GM12878 (cell line): ENCODE data around the gene UBB. TPM values are rescaled to one million over a fixed set of nuclear protein-coding genes. Genes with fewer than 3 reads are reported as not detected.

Experiments
- BACH1 ChIP-seq: fragments of 450-650 bp; IDR thresholded peaks from 2 replicates; pipeline ENCODE4 v1.6.1; 2017; ENCODE audit warnings: mild to moderate bottlenecking, borderline replicate concordance
- CHD2 ChIP-seq: IDR thresholded peaks from 2 replicates; pipeline ENCODE4 v1.6.1; 2011; ENCODE audit warnings: low read depth, low read length, improper control_type of control experiment, borderline replicate concordance
- DPF2 ChIP-seq: fragments of 450-650 bp; IDR thresholded peaks from 2 replicates; pipeline ENCODE4 v1.6.1; 2017; ENCODE audit warnings: mild to moderate bottlenecking
- EED ChIP-seq: sonication (generic); IDR thresholded peaks from 2 replicates; pipeline ENCODE4 v1.6.1; 2016; ENCODE audit warnings: antibody characterized with exemption, low read depth
- EGR1 ChIP-seq, 2 experiments: IDR thresholded peaks; 1 replicate in 1 of 2; 2 replicates in 1 of 2; pipeline ENCODE4 v1.6.1; 2011 to 2012; ENCODE audit warnings: low read depth in 2 of 2, low read length in 2 of 2, borderline replicate concordance in 1 of 2, mild to moderate bottlenecking in 1 of 2, moderate library complexity in 1 of 2
- GATAD2B ChIP-seq: fragments of 450-650 bp; conservative IDR thresholded peaks from 2 replicates; pipeline ENCODE4 v1.6.1; 2017; ENCODE audit warnings: low read depth, mild to moderate bottlenecking, moderate library complexity
- IKZF1 ChIP-seq: fragments of 450-650 bp; conservative IDR thresholded peaks from 2 replicates; pipeline ENCODE4 v1.6.1; 2017; ENCODE audit warnings: antibody characterized with exemption, mild to moderate bottlenecking
- IKZF2 ChIP-seq, 2 experiments: fragments of 450-650 bp; IDR thresholded peaks; 2 replicates each; pipeline ENCODE4 v1.6.1; 2017; ENCODE audit warnings: mild to moderate bottlenecking in 2 of 2, moderate library complexity in 2 of 2
- LARP7 ChIP-seq: fragments of 450-650 bp; IDR thresholded peaks from 2 replicates; pipeline ENCODE4 v1.6.1; 2017; ENCODE audit warnings: mild to moderate bottlenecking
- MEF2B ChIP-seq: fragments of 450-650 bp; IDR thresholded peaks from 2 replicates; pipeline ENCODE4 v1.6.1; 2018; ENCODE audit warnings: mild to moderate bottlenecking, moderate library complexity; ENCODE audit not compliant: partially characterized antibody, poor library complexity, severe bottlenecking
- MXI1 ChIP-seq: fragments of 150-350 bp; IDR thresholded peaks from 2 replicates; pipeline ENCODE4 v1.6.1; 2011; ENCODE audit warnings: low read depth, mild to moderate bottlenecking, inconsistent platforms, low read length, improper control_type of control experiment
- NBN ChIP-seq: fragments of 450-650 bp; IDR thresholded peaks from 2 replicates; pipeline ENCODE4 v1.6.1; 2016
- POLR2A ChIP-seq: IDR thresholded peaks from 2 replicates; pipeline ENCODE4 v1.6.1; 2011; ENCODE audit warnings: low read depth, mild to moderate bottlenecking, low read length
- RAD51 ChIP-seq: fragments of 450-650 bp; IDR thresholded peaks from 2 replicates; pipeline ENCODE4 v1.6.1; 2016; ENCODE audit warnings: moderate library complexity, mild to moderate bottlenecking, inconsistent platforms
- SMARCA5 ChIP-seq: fragments of 450-650 bp; IDR thresholded peaks from 2 replicates; pipeline ENCODE4 v1.6.1; 2017; ENCODE audit warnings: mild to moderate bottlenecking
- SUZ12 ChIP-seq: fragments of 200-600 bp; sonication (generic); IDR thresholded peaks from one replicate; pipeline ENCODE4 v1.6.1; 2018; ENCODE audit warnings: antibody characterized with exemption, mild to moderate bottlenecking; ENCODE audit not compliant: unreplicated experiment
- TCF7 ChIP-seq: IDR thresholded peaks from 2 replicates; pipeline ENCODE4 v1.6.1; 2014; ENCODE audit warnings: antibody characterized with exemption, borderline replicate concordance
- ZBTB40 ChIP-seq: fragments of 450-650 bp; IDR thresholded peaks from 2 replicates; pipeline ENCODE4 v1.6.1; 2016; ENCODE audit warnings: mild to moderate bottlenecking, moderate library complexity, borderline replicate concordance
- polyA plus RNA-seq, 11 experiments: library from polyadenylated mRNA; depleted of rRNA in 4 of 11; unstranded in 6 of 11; stranded (reverse) in 5 of 11; fragments of >200 nt; fragmentation: Nextera tagmentation in 4 of 11; fragmentation: Illumina TruSeq in 1 of 11; extraction: Ambion mirVana in 4 of 11; extraction: Trizol in 1 of 11; gene quantifications; 1 replicate in 1 of 11; 2 replicates in 10 of 11; pipeline versions ENCODE4 v1.2.1 to v1.2.3, GENCODE V29; 2011 to 2016; ENCODE audit warnings: inconsistent platforms in 2 of 11, missing spikeins in 2 of 11, low read depth in 1 of 11
- total RNA-seq, 4 experiments: library from RNA; depleted of rRNA in 3 of 4; stranded (reverse); fragments of >200 nt in 3 of 4; fragmentation: Illumina TruSeq in 1 of 4; extraction: Trizol in 1 of 4; gene quantifications; 2 replicates each; pipeline versions ENCODE4 v1.2.1 to v1.2.3, GENCODE V29; 2013 to 2021
- TF ChIP-seq, protein P1 (sequence below): fragments of 450-650 bp; IDR thresholded peaks from 2 replicates; pipeline ENCODE4 v1.6.1; 2017; ENCODE audit warnings: low read depth, mild to moderate bottlenecking, moderate library complexity
- TF ChIP-seq, protein P2 (sequence below): fragments of 450-650 bp; IDR thresholded peaks from 2 replicates; pipeline ENCODE4 v1.6.1; 2017; ENCODE audit warnings: mild to moderate bottlenecking, moderate library complexity

Gene UBB
- total and polyA plus RNA-seq, 10 of the 15 experiments (the other 5 are each of a cell fraction or from before 2014, with no cell fraction given) = 1,133 to 4,246 (median 2,099) TPM

- TF ChIP-seq, protein P1, sequence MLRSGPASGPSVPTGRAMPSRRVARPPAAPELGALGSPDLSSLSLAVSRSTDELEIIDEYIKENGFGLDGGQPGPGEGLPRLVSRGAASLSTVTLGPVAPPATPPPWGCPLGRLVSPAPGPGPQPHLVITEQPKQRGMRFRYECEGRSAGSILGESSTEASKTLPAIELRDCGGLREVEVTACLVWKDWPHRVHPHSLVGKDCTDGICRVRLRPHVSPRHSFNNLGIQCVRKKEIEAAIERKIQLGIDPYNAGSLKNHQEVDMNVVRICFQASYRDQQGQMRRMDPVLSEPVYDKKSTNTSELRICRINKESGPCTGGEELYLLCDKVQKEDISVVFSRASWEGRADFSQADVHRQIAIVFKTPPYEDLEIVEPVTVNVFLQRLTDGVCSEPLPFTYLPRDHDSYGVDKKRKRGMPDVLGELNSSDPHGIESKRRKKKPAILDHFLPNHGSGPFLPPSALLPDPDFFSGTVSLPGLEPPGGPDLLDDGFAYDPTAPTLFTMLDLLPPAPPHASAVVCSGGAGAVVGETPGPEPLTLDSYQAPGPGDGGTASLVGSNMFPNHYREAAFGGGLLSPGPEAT = peak; percentile 67; the same call in 1 of the 2 replicates
- TF ChIP-seq POLR2A (peak; percentile 61), TCF7 (no peak), SMARCA5 (peak; percentile 69; the same call in 1 of the 2 replicates), MXI1 (no peak), BACH1 (0 out of 2 replicates have a peak, but pooled peaks have one; percentile 26), DPF2 (peak; percentile 66), MEF2B (peak; percentile 74), SUZ12 (no peak), IKZF1 (peak; percentile 94), LARP7 (peak; percentile 75), RAD51 (no peak), EED (peak; percentile 79), IKZF2 (IDR thresholded peaks at IDR 0.05) (peak; percentile 85 to 87), GATAD2B (peak; percentile 85; the same call in 1 of the 2 replicates), ZBTB40 (peak; percentile 17; the same call in 1 of the 2 replicates), NBN (peak; percentile 42; the same call in 1 of the 2 replicates), EGR1 (IDR thresholded peaks at IDR 0.05; ENCODE audit: borderline replicate concordance in 1 of 2, low read depth in 2 of 2, low read length in 2 of 2) (peak in 1 of 2 experiments; percentile 81; a peak in 2 of 3 replicates), CHD2 (peak; percentile 35; the same call in 1 of the 2 replicates)
- TF ChIP-seq, protein P2, sequence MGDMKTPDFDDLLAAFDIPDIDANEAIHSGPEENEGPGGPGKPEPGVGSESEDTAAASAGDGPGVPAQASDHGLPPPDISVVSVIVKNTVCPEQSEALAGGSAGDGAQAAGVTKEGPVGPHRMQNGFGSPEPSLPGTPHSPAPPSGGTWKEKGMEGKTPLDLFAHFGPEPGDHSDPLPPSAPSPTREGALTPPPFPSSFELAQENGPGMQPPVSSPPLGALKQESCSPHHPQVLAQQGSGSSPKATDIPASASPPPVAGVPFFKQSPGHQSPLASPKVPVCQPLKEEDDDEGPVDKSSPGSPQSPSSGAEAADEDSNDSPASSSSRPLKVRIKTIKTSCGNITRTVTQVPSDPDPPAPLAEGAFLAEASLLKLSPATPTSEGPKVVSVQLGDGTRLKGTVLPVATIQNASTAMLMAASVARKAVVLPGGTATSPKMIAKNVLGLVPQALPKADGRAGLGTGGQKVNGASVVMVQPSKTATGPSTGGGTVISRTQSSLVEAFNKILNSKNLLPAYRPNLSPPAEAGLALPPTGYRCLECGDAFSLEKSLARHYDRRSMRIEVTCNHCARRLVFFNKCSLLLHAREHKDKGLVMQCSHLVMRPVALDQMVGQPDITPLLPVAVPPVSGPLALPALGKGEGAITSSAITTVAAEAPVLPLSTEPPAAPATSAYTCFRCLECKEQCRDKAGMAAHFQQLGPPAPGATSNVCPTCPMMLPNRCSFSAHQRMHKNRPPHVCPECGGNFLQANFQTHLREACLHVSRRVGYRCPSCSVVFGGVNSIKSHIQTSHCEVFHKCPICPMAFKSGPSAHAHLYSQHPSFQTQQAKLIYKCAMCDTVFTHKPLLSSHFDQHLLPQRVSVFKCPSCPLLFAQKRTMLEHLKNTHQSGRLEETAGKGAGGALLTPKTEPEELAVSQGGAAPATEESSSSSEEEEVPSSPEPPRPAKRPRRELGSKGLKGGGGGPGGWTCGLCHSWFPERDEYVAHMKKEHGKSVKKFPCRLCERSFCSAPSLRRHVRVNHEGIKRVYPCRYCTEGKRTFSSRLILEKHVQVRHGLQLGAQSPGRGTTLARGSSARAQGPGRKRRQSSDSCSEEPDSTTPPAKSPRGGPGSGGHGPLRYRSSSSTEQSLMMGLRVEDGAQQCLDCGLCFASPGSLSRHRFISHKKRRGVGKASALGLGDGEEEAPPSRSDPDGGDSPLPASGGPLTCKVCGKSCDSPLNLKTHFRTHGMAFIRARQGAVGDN = peak; percentile 71
Observed at GRCh38 chr17:16406742-16407674, 26.1 kb downstream of the UBB start (continued).
